Measurements from ENCODE around the gene CCDC106.
A peak's percentile ranks its signal among the peaks of the same experiment; 100 is the strongest.

The CCDC106 gene

DNA sequence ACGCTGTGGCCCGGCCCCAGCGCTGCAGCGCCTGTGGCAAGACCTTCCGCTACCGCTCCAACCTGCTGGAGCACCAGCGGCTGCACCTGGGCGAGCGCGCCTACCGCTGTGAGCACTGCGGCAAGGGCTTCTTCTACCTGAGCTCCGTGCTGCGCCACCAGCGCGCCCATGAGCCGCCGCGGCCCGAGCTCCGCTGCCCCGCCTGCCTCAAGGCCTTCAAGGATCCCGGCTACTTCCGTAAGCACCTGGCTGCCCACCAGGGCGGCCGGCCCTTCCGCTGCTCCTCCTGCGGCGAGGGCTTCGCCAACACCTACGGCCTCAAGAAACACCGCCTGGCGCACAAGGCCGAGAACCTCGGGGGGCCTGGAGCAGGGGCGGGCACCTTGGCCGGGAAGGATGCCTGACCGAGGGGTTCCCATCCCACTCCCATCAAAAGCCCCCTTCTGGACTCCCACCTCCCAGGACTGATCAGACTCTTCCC lies 31.6 kb upstream of the CCDC106 start:
- Histone ChIP-seq H3K4me1 (ENCODE audit: control insufficient read depth, insufficient read depth, low read length) (peaks cover 7% of the 10 kb centered on the region), H3K9ac (ENCODE audit: low read length) (no peak overlapping the region), H3K27me3 (ENCODE audit: control insufficient read depth, insufficient read depth, low read length) (no peaks in the 10 kb centered on the region), H3K4me3 (ENCODE audit: low read length) (no peak overlapping the region), H3K36me3 (ENCODE audit: control insufficient read depth, insufficient read depth, low read length) (peaks cover 4% of the 10 kb centered on the region), H3K9me3 (ENCODE audit: control insufficient read depth, low read length) (no peaks in the 10 kb centered on the region)

DNA sequence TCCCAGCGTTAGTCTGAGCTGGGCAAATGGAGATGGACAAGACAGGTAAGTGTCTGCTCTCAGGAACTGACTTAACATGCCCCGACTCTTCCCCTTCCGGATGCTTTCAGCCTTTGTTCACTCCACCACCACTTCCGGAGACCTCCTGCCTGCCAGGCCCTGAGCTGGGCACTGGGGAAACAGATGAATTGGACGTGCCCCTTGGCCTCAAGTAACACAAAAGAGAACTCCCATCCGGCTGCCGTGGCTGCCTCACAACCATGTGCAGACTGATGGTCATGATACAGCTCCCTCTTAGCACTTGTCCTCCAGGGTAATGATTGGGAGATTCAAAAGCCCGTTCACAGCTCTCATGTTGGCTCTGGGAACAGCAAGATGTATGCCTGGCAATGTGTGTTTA lies 30.6 kb upstream of the CCDC106 start:
- H3K4me1 ChIP-seq (ENCODE audit: control insufficient read depth, insufficient read depth, low read length), result no peaks in the 10 kb centered on the region
- H3K36me3 ChIP-seq (ENCODE audit: control insufficient read depth, insufficient read depth, low read length), result peaks cover 4% of the 10 kb centered on the region
- no peaks in the 10 kb centered on the region for H3K9me3 ChIP-seq (ENCODE audit: control insufficient read depth, low read length)
- H3K4me3 ChIP-seq (ENCODE audit: low read length), result no peak overlapping the region
- H3K27me3 ChIP-seq (ENCODE audit: control insufficient read depth, insufficient read depth, low read length), result no peaks in the 10 kb centered on the region
- no peak overlapping the region for H3K9ac ChIP-seq (ENCODE audit: low read length)

DNA sequence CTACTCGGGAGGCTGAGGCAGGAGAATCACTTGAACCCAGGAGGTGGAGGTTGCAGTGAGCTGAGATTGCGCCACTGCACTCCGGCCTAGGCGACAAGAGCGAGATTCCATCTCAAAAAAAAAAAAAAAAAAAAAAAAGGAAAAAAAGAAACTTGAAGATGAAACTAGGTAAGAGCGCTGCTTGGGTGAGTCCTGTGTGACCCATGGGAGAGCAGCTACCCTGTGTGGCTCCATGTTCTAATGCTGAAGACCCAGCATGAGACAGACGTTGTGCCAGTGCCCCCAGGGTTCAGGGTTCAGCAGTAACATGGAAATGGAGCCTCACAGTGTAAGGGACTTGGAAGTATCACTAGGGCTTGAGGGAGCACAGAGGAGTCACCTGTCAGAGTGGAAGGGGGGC lies 29.6 kb upstream of the CCDC106 start:
- Histone ChIP-seq H3K9ac (ENCODE audit: low read length) (no peak overlapping the region), H3K36me3 (ENCODE audit: control insufficient read depth, insufficient read depth, low read length) (peaks cover 4% of the 10 kb centered on the region), H3K9me3 (ENCODE audit: control insufficient read depth, low read length) (no peaks in the 10 kb centered on the region), H3K4me1 (ENCODE audit: control insufficient read depth, insufficient read depth, low read length) (peaks cover 2% of the 10 kb centered on the region), H3K27me3 (ENCODE audit: control insufficient read depth, insufficient read depth, low read length) (no peaks in the 10 kb centered on the region), H3K4me3 (ENCODE audit: low read length) (no peak overlapping the region)

DNA sequence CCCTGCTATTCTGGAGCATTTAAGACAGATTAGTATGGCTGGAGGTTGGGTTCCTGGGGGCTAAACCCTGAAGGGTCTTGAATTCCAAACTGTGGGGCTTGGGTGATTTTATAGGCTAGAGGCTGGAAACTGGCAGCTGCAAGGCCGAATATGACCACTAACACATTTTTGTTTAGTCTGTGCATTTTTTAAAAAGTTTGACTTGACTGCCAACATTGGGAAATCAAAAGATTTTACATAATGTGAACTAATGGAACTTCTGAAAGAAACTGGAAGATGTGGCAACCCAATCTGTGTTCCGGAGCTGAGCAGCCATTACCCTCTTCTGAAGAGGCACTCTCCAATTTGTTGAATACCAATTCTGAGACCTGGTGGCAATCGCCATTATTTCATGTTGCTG lies 28.7 kb upstream of the CCDC106 start:
- Histone ChIP-seq H3K4me3 (ENCODE audit: low read length) (no peak overlapping the region), H3K9me3 (ENCODE audit: control insufficient read depth, low read length) (no peaks in the 10 kb centered on the region), H3K36me3 (ENCODE audit: control insufficient read depth, insufficient read depth, low read length) (peaks cover 4% of the 10 kb centered on the region), H3K27me3 (ENCODE audit: control insufficient read depth, insufficient read depth, low read length) (no peaks in the 10 kb centered on the region), H3K9ac (ENCODE audit: low read length) (no peak overlapping the region), H3K4me1 (ENCODE audit: control insufficient read depth, insufficient read depth, low read length) (peaks cover 8% of the 10 kb centered on the region)

DNA sequence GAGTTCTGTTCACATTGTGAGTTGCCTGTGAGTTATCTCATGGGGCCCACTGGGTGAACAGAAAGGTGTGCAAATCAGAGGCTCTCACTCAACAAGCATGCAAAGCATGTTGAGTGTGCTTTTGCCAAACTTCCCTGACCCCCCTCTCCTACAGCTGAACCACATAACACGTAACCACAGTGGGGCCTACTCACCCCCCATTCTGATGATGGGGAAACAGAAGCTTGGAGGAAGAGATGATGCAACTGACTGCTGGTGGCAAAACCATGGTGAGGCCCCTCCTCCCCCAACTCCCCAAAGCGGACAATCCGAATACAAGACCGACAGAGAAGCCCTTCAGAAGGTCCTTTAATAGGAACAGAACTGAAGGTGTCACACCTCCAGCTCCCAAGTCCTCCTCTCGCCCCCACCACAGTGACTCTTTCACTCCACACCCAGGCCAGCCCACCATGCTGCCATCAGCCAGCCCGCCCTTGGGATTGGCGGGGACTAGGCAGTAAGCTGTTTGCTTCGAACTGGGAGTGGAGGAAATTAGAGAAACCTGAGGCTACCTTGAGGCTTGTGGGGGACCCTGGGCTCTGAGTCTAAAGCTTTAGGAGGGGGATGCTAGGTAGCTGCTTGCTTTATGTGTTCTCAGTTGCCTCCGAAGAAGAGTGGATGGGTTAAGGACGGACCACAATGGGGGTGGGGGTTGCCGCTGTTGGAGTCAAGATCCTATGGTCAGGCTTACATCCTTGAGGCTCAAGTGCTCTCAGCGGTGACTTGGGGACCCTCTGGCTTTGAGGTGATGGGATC lies 27.4 kb upstream of the CCDC106 start:
- no peak overlapping the region for H3K9ac ChIP-seq (ENCODE audit: low read length)
- H3K4me3 ChIP-seq (ENCODE audit: low read length), result no peak overlapping the region
- no peaks in the 10 kb centered on the region for H3K9me3 ChIP-seq (ENCODE audit: control insufficient read depth, low read length)
- H3K4me1 ChIP-seq (ENCODE audit: control insufficient read depth, insufficient read depth, low read length), result peaks cover 14% of the 10 kb centered on the region
- H3K36me3 ChIP-seq (ENCODE audit: control insufficient read depth, insufficient read depth, low read length), result peaks cover 4% of the 10 kb centered on the region
- H3K27me3 ChIP-seq (ENCODE audit: control insufficient read depth, insufficient read depth, low read length), result no peaks in the 10 kb centered on the region

DNA sequence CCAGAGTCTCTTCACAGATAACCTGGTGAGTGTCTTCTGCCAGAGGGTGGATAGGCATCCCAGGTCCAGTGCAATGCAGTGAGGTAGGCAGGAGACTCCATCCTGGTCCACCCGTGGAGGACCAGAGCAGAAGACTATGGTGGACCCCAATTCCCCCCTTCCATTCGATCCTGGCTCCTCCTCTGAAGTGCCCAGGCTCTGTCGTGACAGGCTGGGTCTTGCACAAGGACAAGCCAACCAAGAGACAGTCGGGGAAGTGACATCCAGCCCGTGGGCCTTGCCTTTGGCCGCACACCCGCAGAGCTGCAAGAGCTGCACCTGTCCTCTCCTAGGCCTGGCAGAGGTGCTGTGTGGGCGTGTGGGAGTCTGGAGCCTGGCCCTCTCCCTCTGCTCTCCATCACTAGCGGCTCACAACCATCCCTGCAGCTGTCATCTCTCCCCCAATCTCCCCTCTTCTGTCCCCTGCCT lies 26.8 kb upstream of the CCDC106 start:
- H3K27me3 ChIP-seq (ENCODE audit: control insufficient read depth, insufficient read depth, low read length), result no peaks in the 10 kb centered on the region
- H3K36me3 ChIP-seq (ENCODE audit: control insufficient read depth, insufficient read depth, low read length), result peaks cover 4% of the 10 kb centered on the region
- H3K9ac ChIP-seq (ENCODE audit: low read length), result no peak overlapping the region
- no peaks in the 10 kb centered on the region for H3K9me3 ChIP-seq (ENCODE audit: control insufficient read depth, low read length)
- no peak overlapping the region for H3K4me3 ChIP-seq (ENCODE audit: low read length)
- H3K4me1 ChIP-seq (ENCODE audit: control insufficient read depth, insufficient read depth, low read length), result peaks cover 14% of the 10 kb centered on the region

DNA sequence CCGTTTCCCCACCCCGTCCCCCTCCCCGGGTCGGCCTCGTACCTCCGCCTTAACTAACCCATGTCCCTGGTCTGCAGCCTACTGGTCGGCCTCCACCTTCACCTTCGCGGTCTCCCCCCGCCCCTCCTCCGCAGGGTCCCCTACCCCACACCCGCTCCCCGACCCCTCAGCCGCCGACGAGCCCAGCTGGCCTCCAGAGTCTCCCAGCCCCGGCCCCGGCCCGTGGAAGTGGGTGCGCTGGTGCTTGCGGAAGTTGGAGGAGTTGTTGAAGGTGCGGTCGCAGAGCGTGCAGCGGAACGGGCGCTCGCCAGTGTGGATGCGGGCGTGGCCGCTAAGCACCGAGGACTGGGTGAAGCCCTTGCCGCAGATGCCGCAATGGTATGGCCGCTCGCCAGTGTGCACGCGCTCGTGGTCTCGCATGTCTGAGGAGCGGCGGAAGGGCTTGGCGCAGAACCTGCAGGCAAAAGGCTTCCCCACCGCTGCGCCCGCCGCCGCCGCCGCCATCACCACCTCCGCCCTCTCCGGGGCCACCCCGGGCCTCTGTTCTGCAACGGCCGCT lies 26.3 kb upstream of the CCDC106 start:
- no peaks in the 10 kb centered on the region for H3K9me3 ChIP-seq (ENCODE audit: control insufficient read depth, low read length)
- H3K4me1 ChIP-seq (ENCODE audit: control insufficient read depth, insufficient read depth, low read length), result peaks cover 14% of the 10 kb centered on the region
- no peaks in the 10 kb centered on the region for H3K27me3 ChIP-seq (ENCODE audit: control insufficient read depth, insufficient read depth, low read length)
- H3K4me3 ChIP-seq (ENCODE audit: low read length), result no peak overlapping the region
- no peak overlapping the region for H3K9ac ChIP-seq (ENCODE audit: low read length)
- peaks cover 4% of the 10 kb centered on the region for H3K36me3 ChIP-seq (ENCODE audit: control insufficient read depth, insufficient read depth, low read length)

DNA sequence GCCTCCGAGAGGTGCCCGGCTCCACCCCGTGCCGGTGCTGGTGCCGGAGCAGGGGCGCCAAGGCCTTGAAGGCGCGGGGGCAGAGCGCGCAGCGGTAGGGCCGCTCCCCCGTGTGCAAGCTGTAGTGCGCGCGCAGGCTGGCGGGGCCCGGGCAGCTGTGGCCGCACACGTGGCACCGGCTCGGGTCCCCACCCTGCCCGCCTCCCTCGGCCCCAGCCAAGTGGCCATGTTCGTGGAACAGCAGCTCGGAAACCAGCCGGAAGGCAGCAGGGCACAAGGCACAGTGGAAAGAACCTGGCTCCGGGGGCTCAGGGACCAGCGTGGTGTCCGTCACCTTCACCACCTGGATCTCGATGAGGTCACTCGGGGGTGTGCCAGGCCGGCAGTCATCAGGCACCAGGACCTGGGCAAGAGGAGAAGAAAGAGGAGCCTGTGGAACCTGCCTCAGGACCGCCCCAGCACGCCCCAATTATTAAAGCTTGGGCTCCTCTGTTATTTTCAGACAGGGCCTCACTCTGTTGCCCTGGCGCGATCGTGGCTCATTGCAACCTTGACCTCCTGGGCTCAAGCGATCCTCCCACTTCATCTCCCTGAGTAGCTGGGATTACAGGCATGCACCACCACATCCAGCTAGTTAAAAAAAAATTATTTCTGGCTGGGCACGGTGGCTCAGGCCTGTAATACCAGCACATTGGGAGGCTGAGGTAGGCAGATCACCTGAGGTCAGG lies 25.6 kb upstream of the CCDC106 start:
- H3K9me3 ChIP-seq (ENCODE audit: control insufficient read depth, low read length), result no peaks in the 10 kb centered on the region
- H3K27me3 ChIP-seq (ENCODE audit: control insufficient read depth, insufficient read depth, low read length), result no peaks in the 10 kb centered on the region
- peaks cover 14% of the 10 kb centered on the region for H3K4me1 ChIP-seq (ENCODE audit: control insufficient read depth, insufficient read depth, low read length)
- H3K4me3 ChIP-seq (ENCODE audit: low read length), result no peak overlapping the region
- H3K9ac ChIP-seq (ENCODE audit: low read length), result no peak overlapping the region
- H3K36me3 ChIP-seq (ENCODE audit: control insufficient read depth, insufficient read depth, low read length), result peaks cover 3% of the 10 kb centered on the region

DNA sequence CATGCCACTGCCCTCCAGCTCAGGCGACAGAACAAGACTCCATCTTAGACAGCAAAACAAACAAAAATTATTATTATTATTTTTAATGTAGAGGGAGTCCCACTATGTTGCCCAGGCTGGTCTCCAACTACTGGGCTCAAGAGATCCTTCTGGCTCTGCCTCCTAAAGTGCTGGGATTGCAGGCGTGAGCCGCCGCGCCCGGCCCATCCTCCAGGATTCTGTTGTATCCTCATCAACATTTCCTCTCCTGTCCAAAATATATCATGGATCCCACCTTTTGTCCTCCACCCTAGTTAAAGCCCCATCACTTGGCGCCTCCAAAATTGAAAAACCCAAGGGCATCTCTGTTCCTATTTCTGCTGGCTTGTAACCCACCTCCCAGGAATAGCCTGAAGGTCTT lies 24.9 kb upstream of the CCDC106 start:
- Histone ChIP-seq H3K9ac (ENCODE audit: low read length) (no peak overlapping the region), H3K4me3 (ENCODE audit: low read length) (no peak overlapping the region), H3K4me1 (ENCODE audit: control insufficient read depth, insufficient read depth, low read length) (peaks cover 14% of the 10 kb centered on the region)

DNA sequence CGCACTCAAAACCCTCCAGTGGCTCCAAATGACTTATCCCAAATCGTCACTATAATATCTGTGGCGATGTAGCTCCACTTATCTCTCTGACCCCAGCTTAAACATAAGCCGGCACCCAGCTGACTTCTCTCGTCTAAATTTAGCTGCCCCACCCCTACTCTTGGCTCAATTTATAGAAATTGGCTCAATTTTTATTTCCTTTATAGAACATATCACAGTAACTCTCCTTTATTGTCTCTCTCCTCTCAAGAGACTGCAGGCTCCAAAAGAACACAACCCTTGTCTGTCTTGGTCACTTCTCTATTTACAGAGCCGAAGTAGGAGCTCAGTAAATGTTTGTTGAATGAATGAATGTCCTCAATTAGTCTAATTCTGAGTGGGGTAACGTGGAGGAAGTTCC lies 24.5 kb upstream of the CCDC106 start:
- no peaks in the 10 kb centered on the region for H3K36me3 ChIP-seq (ENCODE audit: control insufficient read depth, insufficient read depth, low read length)
- H3K9me3 ChIP-seq (ENCODE audit: control insufficient read depth, low read length), result no peaks in the 10 kb centered on the region
- H3K4me3 ChIP-seq (ENCODE audit: low read length), result no peak overlapping the region
- peaks cover 14% of the 10 kb centered on the region for H3K4me1 ChIP-seq (ENCODE audit: control insufficient read depth, insufficient read depth, low read length)
- H3K27me3 ChIP-seq (ENCODE audit: control insufficient read depth, insufficient read depth, low read length), result no peaks in the 10 kb centered on the region
- H3K9ac ChIP-seq (ENCODE audit: low read length), result no peak overlapping the region

More for the DNA sequence above, 24.9 kb upstream of the CCDC106 start:
- Histone ChIP-seq H3K9me3 (ENCODE audit: control insufficient read depth, low read length) (no peaks in the 10 kb centered on the region), H3K36me3 (ENCODE audit: control insufficient read depth, insufficient read depth, low read length) (no peaks in the 10 kb centered on the region), H3K27me3 (ENCODE audit: control insufficient read depth, insufficient read depth, low read length) (no peaks in the 10 kb centered on the region)

DNA sequence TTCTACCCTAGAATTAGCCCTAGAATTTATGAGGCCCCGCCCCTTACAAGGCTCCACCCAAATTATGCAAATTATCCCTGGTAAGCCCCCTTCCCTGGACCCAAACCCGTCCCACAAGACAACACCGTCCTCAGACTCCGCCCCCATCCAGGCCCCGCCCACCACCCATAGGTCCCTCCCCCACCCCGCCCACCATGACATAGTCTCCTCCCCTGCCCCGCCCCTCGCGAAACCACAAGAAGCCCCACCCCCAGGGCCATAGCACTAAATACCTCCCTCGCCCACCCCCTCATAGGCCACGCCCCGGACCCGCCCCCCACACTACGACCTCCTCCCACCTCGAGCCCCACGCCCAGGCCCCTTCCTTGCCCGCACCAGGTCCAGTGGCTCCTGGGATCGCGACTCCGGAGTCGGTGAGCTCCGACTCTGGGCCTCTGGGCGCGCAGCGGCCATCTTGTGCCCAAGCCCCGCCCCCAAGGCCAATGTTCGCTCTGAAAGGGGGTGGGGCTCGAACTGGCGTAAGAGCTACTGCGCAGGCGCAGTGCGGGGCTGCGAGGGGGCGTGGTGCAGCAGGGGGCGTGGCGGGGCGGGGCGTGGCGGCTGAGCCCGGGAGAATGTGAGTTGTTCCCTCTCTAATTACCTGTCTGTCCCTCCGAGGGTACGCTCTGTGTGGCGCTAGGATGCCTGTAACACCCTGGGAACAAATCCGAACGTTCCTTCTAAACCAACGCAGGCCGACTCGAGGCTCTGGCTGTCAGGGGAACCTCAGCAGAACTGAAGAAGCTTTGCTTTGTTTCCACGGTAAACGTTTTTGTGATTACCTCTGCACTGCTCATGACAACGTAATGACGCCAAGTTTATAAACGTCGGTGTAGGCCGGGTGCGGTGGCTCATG lies 23.7 kb upstream of the CCDC106 start, which contains the start of gene ZNF784:
TSS of gene ZNF784 (minus strand) at position 458 of the 895 bp plus-strand sequence. CDS start at position 453, 5 bp downstream.
- H3K4me1 ChIP-seq (ENCODE audit: control insufficient read depth, insufficient read depth, low read length), result peaks cover 14% of the 10 kb centered on the region
- H3K9ac ChIP-seq (ENCODE audit: low read length), result peak within 1 kb of the TSS; percentile 73
- peak within 1 kb of the TSS; percentile 17 for H3K4me3 ChIP-seq (ENCODE audit: low read length)
- no peaks in the 10 kb centered on the region for H3K9me3 ChIP-seq (ENCODE audit: control insufficient read depth, low read length)
- H3K36me3 ChIP-seq (ENCODE audit: control insufficient read depth, insufficient read depth, low read length), result no peaks in the 10 kb centered on the region
- no peaks in the 10 kb centered on the region for H3K27me3 ChIP-seq (ENCODE audit: control insufficient read depth, insufficient read depth, low read length)
